ENCODE data around the gene DDAH2.
A peak's percentile ranks its signal among the peaks of the same experiment; 100 is the strongest.

The DDAH2 gene

DNA sequence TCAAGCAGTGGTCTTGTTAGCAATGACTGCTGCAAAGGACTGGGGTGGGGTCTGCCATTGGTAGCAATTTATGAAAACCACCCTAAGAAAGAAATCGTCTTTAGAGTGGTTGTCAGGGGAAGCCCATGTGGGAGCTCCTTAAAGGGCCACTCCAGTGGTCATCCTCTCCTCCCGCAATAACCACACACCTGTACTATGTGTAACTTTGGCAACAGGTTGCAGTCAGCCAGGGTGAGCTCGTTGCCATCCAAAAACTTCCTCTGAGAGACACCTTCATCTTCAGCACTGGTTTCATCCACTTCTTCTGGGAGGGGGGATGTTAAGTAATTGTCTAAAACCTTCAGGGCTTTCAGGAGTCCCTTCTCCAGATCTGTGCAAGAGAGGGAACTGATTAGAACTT is 2.9 kb upstream of the DDAH2 start:
- DNase-seq (ENCODE audit: low read depth, low spot score): no peak

DNA sequence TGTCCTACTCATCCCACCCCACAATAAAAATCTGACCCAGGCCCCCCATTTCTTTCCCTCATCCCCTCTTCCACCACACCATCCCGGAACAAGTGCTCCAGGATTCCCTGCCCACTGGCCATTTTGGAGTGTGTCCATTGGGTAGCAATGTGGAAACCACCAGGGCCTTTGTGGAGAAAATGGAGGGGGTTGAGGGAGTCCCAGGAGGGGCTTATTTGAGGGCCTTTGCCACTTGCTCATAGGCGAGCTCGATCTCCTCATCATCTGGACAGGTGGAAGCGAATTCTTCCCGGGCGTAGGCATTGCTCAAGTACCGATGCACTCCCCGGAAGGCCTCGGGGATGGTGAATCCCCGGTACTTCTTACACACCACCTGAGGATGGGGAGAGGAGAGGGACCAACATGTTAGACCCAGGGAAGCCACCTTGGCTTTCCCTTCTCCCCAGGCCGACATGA is 1.6 kb upstream of the DDAH2 start:
- DNase-seq (ENCODE audit: low read depth, low spot score): no peak

DNA sequence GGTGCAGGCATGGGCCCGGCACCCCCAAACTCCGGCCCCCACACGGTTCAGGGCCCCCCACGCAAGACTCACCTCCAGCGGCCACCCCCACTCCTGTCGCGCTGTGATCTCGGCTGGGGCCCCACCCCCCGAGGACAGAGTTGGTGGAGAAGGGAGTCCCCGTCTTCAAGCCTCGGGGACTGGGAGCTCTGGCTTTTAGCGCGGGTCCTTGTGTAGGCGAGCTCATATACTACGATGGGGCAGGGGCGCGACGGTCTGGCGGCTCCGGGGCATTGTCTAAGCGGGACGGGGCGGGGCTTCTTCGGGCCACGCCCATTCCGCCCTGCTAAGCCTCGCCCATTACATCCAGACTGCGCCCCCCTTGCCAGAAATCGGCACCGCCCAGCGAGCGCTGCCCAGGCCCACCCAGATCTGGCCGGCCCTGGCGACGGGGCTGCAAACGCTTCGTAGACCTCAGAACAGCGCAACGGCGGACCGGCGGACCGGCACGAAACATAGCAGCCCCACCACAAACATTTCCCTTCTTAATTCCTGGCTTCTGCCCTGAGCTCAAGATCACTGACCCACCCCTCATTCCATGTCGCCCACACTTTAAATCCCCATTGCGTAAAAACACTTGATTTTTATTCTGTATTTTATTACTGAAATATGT is 1.0 kb upstream of the DDAH2 start:
- no peak for DNase-seq (ENCODE audit: low read depth, low spot score)

DNA sequence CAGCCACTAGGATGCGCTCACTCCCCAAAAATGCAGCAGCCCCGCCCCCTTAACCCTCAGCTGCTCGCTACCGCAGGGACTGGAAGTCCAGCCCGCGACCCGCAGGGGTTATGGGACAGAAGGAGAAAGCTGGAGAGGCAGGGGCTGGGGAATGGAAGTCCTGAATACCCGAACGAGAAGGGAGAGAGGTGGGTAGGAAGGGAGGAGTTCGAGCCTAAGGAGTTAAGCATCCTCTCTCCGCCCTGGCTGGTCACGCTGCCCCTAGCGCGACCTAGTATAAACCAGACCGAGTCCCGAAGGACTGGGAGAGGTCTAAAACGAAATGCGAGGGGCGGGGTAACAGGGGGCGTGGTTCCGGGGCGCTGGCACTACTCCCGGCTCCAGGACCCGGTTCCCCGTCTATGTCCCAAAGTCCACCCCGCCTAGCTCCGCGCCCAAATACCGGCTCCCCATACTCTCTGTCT is 448 bp upstream of the DDAH2 start:
- peak; percentile 58 for DNase-seq (ENCODE audit: low read depth, low spot score)

DNA sequence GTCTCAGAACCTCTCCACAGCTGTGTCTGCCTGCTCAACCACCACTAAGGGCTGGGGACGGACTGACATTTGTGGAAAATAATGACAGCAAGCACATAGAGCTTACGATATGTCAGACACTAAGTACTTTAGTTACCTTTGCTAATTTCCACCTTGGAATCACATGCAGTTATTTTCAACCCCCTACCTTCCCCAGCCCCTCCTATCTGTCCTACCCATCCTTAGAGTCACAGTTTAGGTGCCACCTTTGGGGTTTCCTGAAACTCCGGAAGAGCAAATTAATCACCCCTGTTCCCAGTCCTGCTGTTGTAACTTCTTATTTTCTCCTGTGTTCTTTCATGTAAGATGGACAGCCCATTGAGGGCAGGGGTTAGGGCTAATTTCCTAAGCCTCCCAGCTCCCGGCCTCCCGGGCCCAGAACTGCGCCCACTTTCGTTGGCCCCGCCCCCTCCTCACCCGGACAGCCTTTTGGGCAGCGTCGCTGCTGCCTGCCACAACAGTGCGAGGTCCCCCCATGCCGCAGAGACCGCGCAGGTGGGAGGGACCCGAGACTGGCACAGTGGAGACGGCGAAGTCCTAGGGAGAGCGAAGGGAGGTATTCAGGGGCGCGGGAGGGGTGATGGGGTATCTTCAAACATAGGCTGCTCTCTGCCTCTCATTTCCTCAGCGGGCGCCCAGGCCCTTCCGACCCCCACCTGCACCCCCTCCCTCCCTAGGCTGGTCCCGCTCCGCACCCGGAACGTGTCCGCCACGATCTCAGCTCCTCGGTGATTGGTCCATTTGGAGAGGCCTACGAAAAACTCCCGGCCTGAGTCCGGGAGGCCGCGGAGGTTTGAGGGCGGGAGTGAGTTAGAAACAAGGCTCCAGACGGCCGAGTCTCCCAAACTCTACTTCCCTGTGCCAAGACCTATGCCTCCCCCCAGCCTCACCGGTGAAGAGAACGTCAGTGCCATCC is 1.1 kb downstream of the DDAH2 start:
- DNase-seq (ENCODE audit: low read depth, low spot score): no peak

DNA sequence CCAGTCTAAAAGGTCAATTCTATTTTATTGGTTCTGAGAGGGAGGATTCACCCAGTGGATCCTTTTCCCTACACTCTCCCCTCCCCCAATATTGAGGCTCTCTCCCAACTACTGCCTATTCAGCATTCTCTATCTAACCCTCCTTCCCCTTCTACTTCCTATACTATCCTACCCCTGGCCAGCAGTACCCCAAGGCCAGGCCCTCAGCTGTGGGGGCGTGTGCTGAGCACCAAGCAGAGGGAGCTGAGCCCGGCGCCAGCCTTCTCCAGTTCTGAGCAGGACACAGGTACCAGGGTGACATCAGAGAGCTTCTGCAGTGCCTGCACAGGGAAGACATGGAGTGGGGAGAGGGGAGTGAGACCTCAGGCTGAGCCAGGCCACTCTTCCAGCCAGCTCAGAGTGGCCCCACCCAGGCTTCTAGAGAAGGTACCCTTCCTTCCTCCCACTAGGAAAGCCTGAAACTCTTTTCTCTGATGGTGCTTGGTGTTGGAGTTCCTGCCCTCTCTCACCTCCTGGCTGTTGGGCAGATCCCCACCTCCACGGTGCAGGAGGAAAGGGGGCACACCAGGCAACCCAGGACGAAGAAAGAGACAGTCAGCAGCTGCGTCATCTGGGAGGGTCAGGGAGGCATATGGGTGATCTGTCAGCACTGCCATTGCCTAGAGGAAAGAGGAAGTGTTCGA is 1.9 kb downstream of the DDAH2 start:
- DNase-seq (ENCODE audit: low read depth, low spot score): no peak

DNA sequence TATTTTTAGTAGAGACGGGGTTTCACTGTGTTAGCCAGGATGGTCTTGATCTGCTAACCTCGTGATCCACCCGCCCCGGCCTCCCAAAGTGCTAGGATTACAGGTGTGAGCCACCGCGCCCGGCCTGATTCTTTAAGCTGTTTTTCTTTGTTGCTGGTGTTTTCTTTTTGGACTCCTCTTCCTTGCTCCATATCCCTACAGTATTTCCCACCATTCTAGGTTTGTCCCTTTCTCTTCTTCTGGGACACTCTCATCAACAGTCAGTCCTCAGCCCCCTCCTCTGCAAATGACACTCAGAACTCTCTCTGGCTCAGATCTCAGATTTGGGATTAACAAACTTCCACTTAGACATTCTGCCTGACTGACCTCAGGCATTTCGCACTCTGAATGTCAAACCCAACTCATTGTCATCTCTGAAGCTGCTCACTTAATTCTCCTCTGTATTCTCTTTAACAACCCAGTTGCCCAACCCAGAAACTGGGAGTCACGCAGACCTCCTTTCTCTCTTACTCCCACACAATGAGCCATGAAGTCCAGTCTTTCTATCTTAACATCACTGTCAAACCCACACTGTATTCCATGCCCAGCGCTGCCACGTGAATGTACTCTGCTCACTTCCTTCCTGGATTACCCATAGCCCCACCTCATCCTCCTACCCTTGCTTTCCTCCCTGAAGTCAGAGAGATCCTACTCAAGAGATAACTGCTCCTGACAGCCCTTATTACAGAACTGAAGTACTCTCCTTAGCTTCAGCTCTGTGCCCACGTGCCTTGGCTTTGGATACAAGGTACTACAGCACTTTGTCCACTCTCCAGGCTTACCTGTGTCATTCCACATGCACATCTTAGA is 3.4 kb downstream of the DDAH2 start:
- DNase-seq (ENCODE audit: low read depth, low spot score): no peak

DNA sequence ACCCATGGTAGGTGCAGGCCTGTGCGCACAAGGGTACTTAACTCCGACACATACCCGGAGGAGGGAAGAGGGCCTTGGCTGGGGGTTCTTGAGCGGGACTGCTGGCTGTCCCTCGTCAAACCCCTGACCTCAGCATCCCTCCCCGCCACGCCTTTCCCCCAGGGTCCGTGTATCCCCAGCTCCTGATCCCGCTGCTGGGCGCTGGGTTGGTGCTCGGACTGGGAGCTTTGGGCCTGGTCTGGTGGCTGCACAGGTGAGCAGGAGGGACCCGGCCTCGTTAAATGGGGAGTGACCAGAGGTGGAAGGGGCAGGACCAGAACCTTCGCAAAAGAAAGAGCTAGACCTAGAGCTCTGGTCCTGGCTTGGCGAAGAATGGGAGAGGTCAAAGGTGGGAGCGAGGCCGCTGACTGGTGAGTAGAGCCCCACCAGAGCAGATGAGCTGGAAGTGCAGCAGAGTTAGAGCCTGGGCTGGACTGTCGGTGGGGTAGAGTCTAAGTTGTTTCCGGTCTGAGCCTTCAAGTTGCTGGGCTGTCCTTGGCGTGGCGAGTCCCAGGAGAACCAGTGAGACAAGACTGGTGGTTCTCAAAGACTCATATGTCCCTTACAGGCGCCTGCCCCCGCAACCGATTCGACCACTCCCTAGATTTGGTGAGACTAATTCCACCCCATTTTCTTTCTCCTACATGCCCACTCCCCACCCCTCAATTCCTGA is 5.0 kb downstream of the DDAH2 start:
- no peak for DNase-seq (ENCODE audit: low read depth, low spot score)

DNA sequence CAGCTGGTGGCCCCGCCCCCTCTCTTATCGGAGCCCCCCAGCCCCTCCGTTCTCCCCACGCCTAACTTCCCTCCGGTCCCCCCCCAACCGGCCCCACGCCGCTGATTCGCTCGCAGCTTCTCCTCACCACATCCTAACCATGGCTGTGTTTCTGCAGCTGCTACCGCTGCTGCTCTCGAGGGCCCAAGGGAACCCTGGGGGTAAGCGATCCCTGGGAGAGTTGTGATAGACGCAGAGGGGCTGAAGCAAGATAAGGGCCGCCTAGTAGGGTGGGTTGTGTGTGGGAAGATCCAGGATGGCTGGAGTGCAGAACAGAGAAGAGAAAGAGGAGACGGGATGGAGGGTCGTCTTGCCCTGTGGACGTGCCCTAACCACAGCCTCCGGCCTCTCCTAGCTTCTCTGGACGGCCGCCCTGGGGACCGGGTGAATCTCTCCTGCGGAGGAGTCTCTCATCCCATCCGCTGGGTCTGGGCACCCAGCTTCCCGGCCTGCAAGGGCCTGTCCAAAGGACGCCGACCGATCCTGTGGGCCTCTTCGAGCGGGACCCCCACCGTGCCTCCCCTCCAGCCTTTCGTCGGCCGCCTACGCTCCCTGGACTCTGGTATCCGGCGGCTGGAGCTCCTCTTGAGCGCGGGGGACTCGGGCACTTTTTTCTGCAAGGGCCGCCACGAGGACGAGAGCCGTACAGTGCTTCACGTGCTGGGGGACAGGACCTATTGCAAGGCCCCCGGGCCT is 5.7 kb downstream of the DDAH2 start, which contains the start of gene MPIG6B:
MPIG6B (plus strand) TSS at position 129 of the 735 bp plus-strand sequence; CDS start at position 140, 11 bp downstream.
- no peak for DNase-seq (ENCODE audit: low read depth, low spot score)

DNA sequence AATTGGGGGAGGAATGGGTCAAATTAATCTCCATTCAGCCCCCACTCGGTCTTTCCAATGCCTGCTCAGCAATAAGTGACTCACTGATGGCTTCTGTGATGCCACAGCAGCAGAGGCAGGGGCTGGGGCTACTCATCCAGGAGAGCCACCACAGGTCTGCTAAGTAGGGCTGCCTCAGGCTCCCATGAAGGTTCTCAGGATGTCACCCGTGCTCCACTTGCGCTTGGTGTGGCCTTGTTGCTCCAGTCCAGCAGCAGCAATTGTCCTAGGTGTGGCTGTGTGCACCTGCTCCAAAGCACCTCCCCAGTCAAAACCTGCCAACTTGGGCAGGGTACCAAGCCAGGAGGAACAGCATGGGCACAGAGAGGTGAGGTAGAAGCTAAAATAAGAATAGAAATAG is 6.9 kb downstream of the DDAH2 start:
- DNase-seq (ENCODE audit: low read depth, low spot score): no peak

DNA sequence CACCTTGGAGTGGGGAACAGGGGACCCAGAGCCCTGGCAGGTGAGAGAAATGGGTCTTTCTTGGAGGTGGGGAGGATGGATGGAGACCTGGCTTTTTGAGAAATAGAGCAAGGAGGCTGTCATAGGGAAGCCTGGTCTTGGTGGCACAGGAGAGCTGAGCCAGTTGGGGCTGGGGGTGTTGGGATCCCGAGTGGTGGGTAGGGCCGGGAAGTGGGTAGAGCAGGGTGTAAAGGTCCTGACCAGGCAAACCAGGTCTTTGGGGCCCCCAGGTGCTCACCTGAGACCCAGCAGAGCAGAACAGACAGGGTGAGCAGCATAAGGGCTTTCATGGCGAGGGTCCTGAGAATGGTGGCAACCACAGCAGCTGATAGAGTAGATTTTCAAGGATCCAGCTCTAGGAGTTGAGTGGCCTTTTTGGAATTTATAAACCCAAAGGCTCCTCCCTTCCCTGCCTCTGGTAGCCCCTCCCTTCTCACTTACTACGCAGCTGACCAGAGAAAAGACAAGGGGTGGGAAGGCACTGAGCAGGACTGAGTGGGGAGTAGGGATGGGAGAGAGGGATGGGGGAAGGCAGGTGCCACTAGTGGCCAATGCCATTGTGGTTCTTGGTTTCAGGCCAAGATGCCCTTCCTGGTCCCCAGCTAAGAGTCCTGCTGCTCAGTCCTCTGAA is 7.6 kb downstream of the DDAH2 start, which contains the start of gene LY6G6C:
LY6G6C (minus strand) TSS at position 396 of the 670 bp plus-strand sequence; CDS start at position 329, 67 bp downstream.
- DNase-seq (ENCODE audit: low read depth, low spot score): no peak

DNA sequence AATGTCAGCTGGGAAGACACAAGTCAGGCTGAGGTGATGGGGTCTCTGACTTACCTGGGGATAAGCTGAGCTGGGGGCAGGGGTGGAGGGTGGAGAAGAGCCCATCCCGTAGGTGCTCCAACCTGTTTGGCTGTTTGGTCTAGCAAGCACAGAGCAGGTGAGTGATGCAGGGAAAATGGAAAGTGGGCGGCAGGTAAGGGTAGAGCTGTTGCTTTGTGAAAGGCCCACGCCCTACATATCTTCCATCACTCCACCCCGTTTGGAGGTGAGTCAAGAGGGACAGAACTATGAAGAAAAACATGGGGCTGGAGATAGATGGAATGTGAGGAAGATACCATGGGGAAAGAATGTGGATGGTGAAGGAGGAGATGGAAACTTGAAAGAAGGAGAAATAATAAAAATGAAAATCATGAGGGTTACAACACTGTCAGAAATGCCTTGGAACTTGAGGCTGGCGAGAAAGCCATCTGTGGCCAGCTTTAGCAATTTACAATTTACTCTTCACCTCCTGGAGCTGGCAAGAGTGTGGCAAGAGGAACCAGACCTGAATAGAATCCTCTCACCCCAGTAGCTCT is 8.8 kb downstream of the DDAH2 start:
- DNase-seq (ENCODE audit: low read depth, low spot score): no peak

DNA sequence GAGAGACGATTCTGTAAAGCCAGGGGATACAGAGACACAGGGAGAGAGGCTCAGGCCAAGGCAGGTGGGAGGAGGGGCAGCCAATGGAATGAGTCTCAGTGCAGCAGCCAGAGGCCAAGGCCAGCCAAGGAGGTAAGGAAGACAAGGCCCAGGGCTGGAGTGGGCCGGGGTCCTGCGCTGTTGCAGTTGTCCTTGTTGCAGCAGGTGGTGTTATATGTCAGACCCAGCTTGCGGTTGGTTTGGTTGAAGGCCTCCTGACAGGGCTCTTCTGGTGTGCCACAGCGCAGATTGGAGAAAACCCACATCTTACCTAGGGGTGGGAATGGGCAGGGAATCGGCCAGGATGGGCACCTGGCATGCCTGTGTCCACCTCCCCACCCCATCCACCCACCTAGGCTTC is 10.1 kb downstream of the DDAH2 start:
- no peak for DNase-seq (ENCODE audit: low read depth, low spot score)

DNA sequence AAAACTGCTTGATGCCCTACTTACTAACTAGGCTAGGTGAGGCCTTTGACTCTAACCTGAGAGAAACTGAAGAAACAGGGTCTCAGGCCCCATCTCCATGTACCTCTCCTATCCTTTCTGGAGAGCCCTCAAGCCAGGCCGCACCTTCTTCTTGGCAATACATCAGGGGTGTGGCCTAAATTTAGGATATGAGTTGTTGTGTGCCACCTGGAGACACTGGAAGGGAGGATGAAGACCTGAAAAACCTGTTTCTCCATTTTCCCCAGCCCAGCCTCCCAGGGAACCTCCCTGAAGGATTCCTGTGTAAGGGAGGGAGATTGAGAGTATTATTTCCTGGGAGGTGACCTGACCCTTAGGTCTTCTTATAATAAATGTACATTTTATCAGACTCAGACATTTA is 10.8 kb downstream of the DDAH2 start:
- DNase-seq (ENCODE audit: low read depth, low spot score): no peak

DNA sequence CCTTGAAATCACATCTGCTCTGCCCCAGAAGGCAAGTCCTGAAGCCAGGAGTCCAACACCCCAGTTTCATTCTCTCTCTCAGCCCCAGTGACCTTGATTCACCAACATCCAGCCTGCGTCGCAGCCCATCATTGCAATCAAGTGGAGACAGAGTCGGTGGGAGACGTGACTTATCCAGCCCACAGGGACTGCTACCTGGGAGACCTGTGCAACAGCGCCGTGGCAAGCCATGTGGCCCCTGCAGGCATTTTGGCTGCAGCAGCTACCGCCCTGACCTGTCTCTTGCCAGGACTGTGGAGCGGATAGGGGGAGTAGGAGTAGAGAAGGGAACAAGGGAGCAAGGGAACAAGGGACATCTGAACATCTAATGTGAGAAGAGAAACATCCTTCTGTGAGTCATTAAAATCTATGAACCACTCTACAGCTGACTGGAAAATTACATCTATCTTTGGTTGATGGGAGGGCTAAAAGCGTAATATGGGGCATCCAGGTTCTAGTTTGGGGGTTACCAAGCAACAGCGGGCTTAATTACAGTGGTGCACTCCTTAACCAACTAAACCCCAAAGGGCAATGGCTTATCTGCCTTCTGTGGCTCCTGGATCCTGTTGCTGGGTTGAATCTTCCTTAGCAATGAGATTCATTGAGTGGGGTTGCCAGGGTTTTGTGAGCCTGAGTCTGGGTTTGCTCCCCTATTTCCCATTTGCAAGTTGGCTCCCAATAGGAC is 11.4 kb downstream of the DDAH2 start:
- no peak for DNase-seq (ENCODE audit: low read depth, low spot score)

DNA sequence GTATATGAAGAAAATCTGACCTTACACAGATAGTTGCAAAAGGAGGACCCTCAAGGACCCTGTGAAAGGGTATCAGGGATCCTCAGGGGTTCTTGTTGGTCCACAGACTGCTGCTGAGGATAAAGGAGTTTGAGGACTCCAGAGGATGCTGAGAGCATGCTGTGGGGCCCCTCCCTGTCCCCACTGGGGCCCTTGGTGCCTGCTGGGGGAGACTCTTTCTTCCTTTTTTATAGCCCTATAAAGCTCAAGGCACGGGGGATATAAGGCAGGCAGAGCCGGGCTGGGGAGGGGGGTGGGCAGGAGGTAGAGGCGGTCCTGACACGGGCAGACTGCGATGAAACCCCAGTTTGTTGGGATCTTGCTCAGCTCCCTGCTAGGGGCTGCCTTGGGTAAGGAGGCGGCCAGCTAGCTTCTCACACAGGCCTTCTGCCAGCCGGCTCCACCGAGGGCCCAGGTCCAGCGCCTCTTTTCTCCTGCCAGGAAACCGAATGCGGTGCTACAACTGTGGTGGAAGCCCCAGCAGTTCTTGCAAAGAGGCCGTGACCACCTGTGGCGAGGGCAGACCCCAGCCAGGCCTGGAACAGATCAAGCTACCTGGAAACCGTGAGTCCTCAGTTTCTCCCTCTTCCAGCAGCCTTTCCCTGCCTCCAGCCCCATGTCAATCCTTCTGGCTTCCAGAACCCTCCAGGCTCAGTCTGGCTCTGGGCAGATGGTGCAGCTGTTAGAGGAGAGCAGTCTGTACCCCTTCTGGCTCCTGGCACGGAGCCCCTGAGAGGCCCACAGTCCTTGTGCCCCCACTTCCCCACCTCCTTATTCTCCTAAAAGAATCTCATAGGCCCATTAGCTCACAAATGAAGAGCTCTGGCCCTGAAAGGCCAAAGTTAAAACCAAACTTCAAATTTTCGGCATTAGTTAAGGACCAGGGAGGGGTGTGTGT is 13.8 kb downstream of the DDAH2 start, which contains the start of gene LY6G6D:
LY6G6D (plus strand) TSS at position 327 of the 937 bp plus-strand sequence; CDS start at position 335, 8 bp downstream.
- DNase-seq (ENCODE audit: low read depth, low spot score): no peak
